ENCODE data around the gene DOCK2.

The DOCK2 gene

GRCh38 chr5:169895926-169896325 is 258.9 kb downstream of the DOCK2 start:
- intact Hi-C loops (cut with DNase I; ENCODE audit: low total_unique reads): no loop called here
- H3K4me1 ChIP-seq: no peaks in the 10 kb centered on the region
- DNase-seq: no peak
- peaks cover 0 to 8% of the 10 kb centered on the region in 2 donors for H3K27me3 ChIP-seq
- no peaks in the 10 kb centered on the region for H3K9me3 ChIP-seq
- H3K36me3 ChIP-seq: no peaks in the 10 kb centered on the region
- TF ChIP-seq CTCF (IDR thresholded peaks at IDR 0.05): no peak
- H3K4me3 ChIP-seq: no peak overlapping the region
- H3K27ac ChIP-seq: no peak overlapping the region

- no peaks in the 10 kb centered on the region for H3K9me3 ChIP-seq
Observed at GRCh38 chr5:169897481-169897880, 260.4 kb downstream of the DOCK2 start.

GRCh38 chr5:169901896-169902295 is 264.8 kb downstream of the DOCK2 start:
- H3K9me3 ChIP-seq: no peaks in the 10 kb centered on the region
- no peaks in the 10 kb centered on the region for H3K36me3 ChIP-seq
- TF ChIP-seq CTCF (IDR thresholded peaks at IDR 0.05): no peak
- intact Hi-C loops (cut with DNase I; ENCODE audit: low total_unique reads): no loop called here
- no peak overlapping the region for H3K27ac ChIP-seq
- H3K4me1 ChIP-seq: no peaks in the 10 kb centered on the region
- no peak overlapping the region for H3K4me3 ChIP-seq
- no peaks in the 10 kb centered on the region for H3K27me3 ChIP-seq
- DNase-seq: no peak

More at GRCh38 chr5:169897481-169897880, 260.4 kb downstream of the DOCK2 start:
- Histone ChIP-seq H3K27ac (no peak overlapping the region), H3K4me3 (no peak overlapping the region), H3K4me1 (no peaks in the 10 kb centered on the region), H3K36me3 (no peaks in the 10 kb centered on the region), H3K27me3 (peaks cover 0 to 8% of the 10 kb centered on the region in 2 donors)
- intact Hi-C loops (cut with DNase I; ENCODE audit: low total_unique reads): no loop called here
- no peak for DNase-seq
- TF ChIP-seq CTCF (IDR thresholded peaks at IDR 0.05): no peak

- Histone ChIP-seq H3K27me3 (no peaks in the 10 kb centered on the region), H3K4me1 (no peaks in the 10 kb centered on the region), H3K4me3 (no peak overlapping the region), H3K36me3 (no peaks in the 10 kb centered on the region), H3K9me3 (no peaks in the 10 kb centered on the region), H3K27ac (no peak overlapping the region)
- DNase-seq: no peak
- intact Hi-C loops (cut with DNase I; ENCODE audit: low total_unique reads): no loop called here
- TF ChIP-seq CTCF (IDR thresholded peaks at IDR 0.05): no peak
Observed at GRCh38 chr5:169904059-169904458, 267.0 kb downstream of the DOCK2 start.

- DNase-seq: no peak
- Histone ChIP-seq H3K4me1 (no peaks in the 10 kb centered on the region), H3K4me3 (no peak overlapping the region), H3K27ac (no peak overlapping the region), H3K9me3 (no peaks in the 10 kb centered on the region), H3K27me3 (no peaks in the 10 kb centered on the region), H3K36me3 (no peaks in the 10 kb centered on the region)
- intact Hi-C loops (cut with DNase I; ENCODE audit: low total_unique reads): no loop called here
- TF ChIP-seq CTCF (IDR thresholded peaks at IDR 0.05): no peak
Observed at GRCh38 chr5:169904508-169904907, 267.4 kb downstream of the DOCK2 start.

- intact Hi-C loops (cut with DNase I; ENCODE audit: low total_unique reads): no loop called here
- Histone ChIP-seq H3K4me1 (no peaks in the 10 kb centered on the region), H3K27ac (no peak overlapping the region), H3K27me3 (no peaks in the 10 kb centered on the region), H3K4me3 (no peak overlapping the region), H3K9me3 (no peaks in the 10 kb centered on the region), H3K36me3 (no peaks in the 10 kb centered on the region)
- TF ChIP-seq CTCF (IDR thresholded peaks at IDR 0.05): no peak
- no peak for DNase-seq
Observed at GRCh38 chr5:169905017-169905416, 267.9 kb downstream of the DOCK2 start.

Data from tibial artery (tissue), 4 donors.